Endothelial cell of umbilical vein (primary cell): Measurements from ENCODE around the gene RTN3. TPM values are rescaled to one million over a fixed set of nuclear protein-coding genes. Genes with fewer than 3 reads are reported as not detected.

ENCODE experiments used
- BruUV-seq: library from RNA; stranded (reverse); fragments of 400-500 nt; replicated peaks from 2 replicates; lab custom pipeline; 2021; lab: Mats Ljungman, UMichigan
- CTCF ChIA-PET: fragments of 300-600, 350-600 bp; sonication (Branson Sonifier 250); formaldehyde crosslinking; loops from one replicate; lab custom pipeline; 2021; ENCODE audit warnings: antibody characterized with exemption, inconsistent platforms; lab: Charles Lee
- POLR2A ChIA-PET: fragments of 300-600, 350-600 bp; sonication (Branson Sonifier 250); formaldehyde crosslinking; loops from one replicate; lab custom pipeline; 2021; ENCODE audit warnings: antibody characterized with exemption, inconsistent platforms; lab: Charles Lee
- DNase-seq: peaks from one replicate; pipeline ENCODE4 v3.0.0-alpha.2; 2011; ENCODE audit warnings: low read depth, low spot score
- FAIRE-seq: peaks from 2 replicates; lab custom pipeline; 2011; peaks lifted over from hg19 to GRCh38; lab: Jason Lieb, UNC
- H2AFZ ChIP-seq: 2 replicates; pipeline ENCODE4 v1.6.0; 2012; ENCODE audit warnings: low read depth, low read length, control low read depth, inconsistent platforms
- H3K27ac ChIP-seq: 2 replicates; pipeline ENCODE4 v1.5.1; 2011; ENCODE audit warnings: low read depth, mild to moderate bottlenecking, control low read depth, low read length, moderate library complexity; ENCODE audit not compliant: insufficient read depth
- H3K27me3 ChIP-seq, 2 experiments: 2 replicates each; pipeline versions ENCODE4 v1.6.0 to v1.6.1; 2011; ENCODE audit warnings: low read length in 2 of 2, mixed read lengths in 1 of 2; ENCODE audit not compliant: control insufficient read depth in 2 of 2, insufficient read depth in 2 of 2
- H3K36me3 ChIP-seq, 2 experiments: 2 replicates in 1 of 2; 3 replicates in 1 of 2; pipeline ENCODE4 v1.5.1; 2011; ENCODE audit warnings: low read length in 2 of 2, mild to moderate bottlenecking in 1 of 2, moderate library complexity in 1 of 2; ENCODE audit not compliant: control insufficient read depth in 2 of 2, insufficient read depth in 2 of 2; ENCODE audit errors: extremely low read depth in 1 of 2
- H3K4me1 ChIP-seq: 3 replicates; pipeline ENCODE4 v1.5.1; 2011; ENCODE audit warnings: mild to moderate bottlenecking, low read length; ENCODE audit not compliant: control insufficient read depth, insufficient read depth; ENCODE audit errors: extremely low read depth
- H3K4me2 ChIP-seq: 2 replicates; pipeline ENCODE4 v1.6.1; 2011; ENCODE audit warnings: low read length, control low read depth, mixed read lengths; ENCODE audit not compliant: insufficient read depth
- H3K4me3 ChIP-seq, 3 experiments: fragments of 200-600 bp in 1 of 3; sonication (generic), shearing (Covaris generic) in 1 of 3; replicated peaks in 1 of 3; 2 replicates each; pipeline ENCODE4 v1.5.1; 2011 to 2016; ENCODE audit warnings: control low read depth in 3 of 3, low read length in 3 of 3, mild to moderate bottlenecking in 2 of 3, inconsistent platforms in 1 of 3, low read depth in 1 of 3, moderate library complexity in 1 of 3; ENCODE audit not compliant: insufficient read depth in 1 of 3
- H3K79me2 ChIP-seq: 2 replicates; pipeline ENCODE4 v1.6.0; 2012; ENCODE audit warnings: low read length, inconsistent platforms; ENCODE audit not compliant: control insufficient read depth, insufficient read depth
- H3K9ac ChIP-seq: replicated peaks from 2 replicates; pipeline ENCODE3; 2011; ENCODE audit warnings: low read length, control low read depth; ENCODE audit not compliant: insufficient read depth; ENCODE audit errors: extremely low read depth
- H3K9me1 ChIP-seq: replicated peaks from 3 replicates; pipeline ENCODE4 v1.6.0; 2011; ENCODE audit warnings: mild to moderate bottlenecking, low read length; ENCODE audit not compliant: control insufficient read depth, insufficient read depth; ENCODE audit errors: extremely low read depth
- H3K9me3 ChIP-seq: replicated peaks from 2 replicates; pipeline ENCODE4 v1.5.1; 2012; ENCODE audit warnings: low read length, inconsistent platforms; ENCODE audit not compliant: control insufficient read depth, insufficient read depth
- H4K20me1 ChIP-seq: replicated peaks from 2 replicates; pipeline ENCODE3; 2011; ENCODE audit warnings: mild to moderate bottlenecking, low read length; ENCODE audit not compliant: control insufficient read depth, insufficient read depth; ENCODE audit errors: extremely low read depth
- CTCF ChIP-seq, 2 donors: IDR thresholded peaks; 1 replicate in 1 of 2; 2 replicates in 1 of 2; pipeline ENCODE4 v1.5.1; 2011; ENCODE audit warnings: low read length in 2 of 2, mild to moderate bottlenecking in 2 of 2, moderate library complexity in 2 of 2, control low read depth in 1 of 2, inconsistent platforms in 1 of 2, low read depth in 1 of 2; ENCODE audit not compliant: insufficient read depth in 1 of 2; ENCODE audit errors: extremely low read depth in 1 of 2
- EZH2 ChIP-seq: IDR thresholded peaks from 2 replicates; pipeline ENCODE4 v1.6.1; 2012; ENCODE audit warnings: borderline replicate concordance, low read depth, mild to moderate bottlenecking, moderate library complexity, low read length, inconsistent platforms; ENCODE audit not compliant: severe bottlenecking
- FOS ChIP-seq: IDR thresholded peaks from 2 replicates; pipeline ENCODE4 v1.6.1; 2011; ENCODE audit warnings: mild to moderate bottlenecking, low read length, moderate library complexity, borderline replicate concordance; ENCODE audit not compliant: insufficient read depth
- GATA2 ChIP-seq: IDR thresholded peaks from 2 replicates; pipeline ENCODE4 v1.7.0; 2011; ENCODE audit warnings: low read depth, mild to moderate bottlenecking, moderate library complexity, mixed read lengths, low read length; ENCODE audit not compliant: insufficient read length, insufficient read depth
- JUN ChIP-seq: IDR thresholded peaks from 2 replicates; pipeline ENCODE4 v1.6.1; 2011; ENCODE audit warnings: borderline replicate concordance, low read depth; ENCODE audit not compliant: insufficient read length, insufficient read depth
- MYC ChIP-seq: IDR thresholded peaks from one replicate; pipeline ENCODE4 v1.6.1; 2011; ENCODE audit warnings: mild to moderate bottlenecking, low read depth, low read length
- POLR2A ChIP-seq: IDR thresholded peaks from 2 replicates; pipeline ENCODE4 v1.6.1; 2012; ENCODE audit warnings: low read depth, mild to moderate bottlenecking, control low read depth, low read length
- POLR2AphosphoS5 ChIP-seq: IDR thresholded peaks from 2 replicates; pipeline ENCODE4 v1.6.1; 2012; ENCODE audit warnings: low read depth, mild to moderate bottlenecking, control low read depth, low read length, moderate library complexity; ENCODE audit not compliant: insufficient read depth
- dilution Hi-C: fragments of 300-500 bp; cut with MboI; formaldehyde crosslinking; loops from one replicate; pipeline ENCODE4 v1.15.0; 2019; ENCODE audit warnings: low sequenced_read_pairs; ENCODE audit not compliant: extremely low pct_ligation_motif_present
- intact Hi-C: fragments of 100-400 bp; cut with micrococcal nuclease; formaldehyde crosslinking; loops from one replicate; pipeline ENCODE4 v1.10.0; 2022
- polyA plus RNA-seq, 4 experiments: library from polyadenylated mRNA; depleted of rRNA in 3 of 4; stranded (reverse) in 3 of 4; unstranded in 1 of 4; fragments of >200 nt; gene quantifications; 2 replicates each; pipeline versions ENCODE4 v1.2.1 to v1.2.3, GENCODE V29; 2011 to 2012; ENCODE audit warnings: missing spikeins in 1 of 4
- total RNA-seq: library from RNA; stranded (reverse); gene quantifications from 2 replicates; pipeline ENCODE4 v1.2.3, GENCODE V29; 2021
- TF ChIP-seq, protein P1 (sequence below): IDR thresholded peaks from 2 replicates; pipeline ENCODE4 v1.6.1; 2011; ENCODE audit not compliant: insufficient read depth, insufficient read length

RTN3 gene
- total and polyA plus RNA-seq, 2 donors (not counting 3 experiments of a cell fraction or from before 2014, with no cell fraction given) = 90.6 to 112 TPM

DNA sequence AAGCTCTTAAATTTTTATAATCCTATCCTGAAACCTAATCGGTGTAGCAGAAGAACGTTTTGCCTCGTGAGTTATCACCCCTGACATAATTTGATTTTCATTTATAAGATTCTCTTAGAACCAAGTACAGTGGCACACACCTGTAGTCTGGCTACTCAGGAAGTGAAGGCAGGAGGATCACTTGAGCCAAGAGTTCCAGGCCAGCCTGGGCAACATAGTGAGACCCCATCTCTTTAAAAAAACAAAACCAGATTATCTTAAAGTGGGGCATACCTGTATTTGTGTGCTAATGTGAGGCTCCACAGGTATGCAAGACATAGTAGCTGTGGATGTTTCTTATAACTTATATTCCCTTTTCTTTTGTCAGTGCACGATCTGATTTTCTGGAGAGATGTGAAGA, 68.3 kb downstream of the RTN3 start:
- FAIRE-seq = no peak
- POLR2A ChIA-PET = interaction anchor here (0.7 kb wide), 1 partner anchor 863 kb away, joined by 5 read pairs; no protein-coding TSS in a partner anchor
- intact Hi-C loops = no loop called here

More for the DNA sequence above, 68.3 kb downstream of the RTN3 start:
- CTCF ChIA-PET = interaction anchor here (1.2 to 1.4 kb wide), 2 partner anchors 31 to 79 kb away, joined by 3 to 4 read pairs; no protein-coding TSS in a partner anchor
- Histone ChIP-seq H3K9me3 (no peaks in the 10 kb centered on the region), H3K9me1 (no peaks in the 10 kb centered on the region), H2AFZ (no peak overlapping the region), H3K27me3 (no peaks in the 10 kb centered on the region), H3K36me3 (peaks cover 3 to 6% of the 10 kb centered on the region in 2 experiments), H3K4me3 (no peak overlapping the region), H3K27ac (no peak overlapping the region), H3K4me2 (no peak overlapping the region), H3K4me1 (no peaks in the 10 kb centered on the region), H3K9ac (no peak overlapping the region), H4K20me1 (peaks cover 2% of the 10 kb centered on the region), H3K79me2 (peaks cover 8% of the 10 kb centered on the region)
- TF ChIP-seq GATA2 (no peak), POLR2AphosphoS5 (no peak), JUN (no peak), POLR2A (no peak), MYC (no peak), EZH2 (no peak), FOS (no peak), CTCF (IDR thresholded peaks at IDR 0.05; ENCODE audit: extremely low read depth in 1 of 2, insufficient read depth in 1 of 2, low read depth in 1 of 2, low read length in 2 of 2) (no peak)
- TF ChIP-seq, protein P1, sequence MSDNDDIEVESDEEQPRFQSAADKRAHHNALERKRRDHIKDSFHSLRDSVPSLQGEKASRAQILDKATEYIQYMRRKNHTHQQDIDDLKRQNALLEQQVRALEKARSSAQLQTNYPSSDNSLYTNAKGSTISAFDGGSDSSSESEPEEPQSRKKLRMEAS = no peak
- dilution Hi-C loops = no loop called here
- DNase-seq = no peak
- BruUV-seq = no TSS peak
